ENCODE results near the gene ROMO1.
A peak's percentile ranks its signal among the peaks of the same experiment; 100 is the strongest.
"Not testable (repeated sequence)": the region's sequence is repeated elsewhere in the genome, so short reads cannot be mapped to it uniquely, and the experiment has no call there.

The ROMO1 gene

DNA sequence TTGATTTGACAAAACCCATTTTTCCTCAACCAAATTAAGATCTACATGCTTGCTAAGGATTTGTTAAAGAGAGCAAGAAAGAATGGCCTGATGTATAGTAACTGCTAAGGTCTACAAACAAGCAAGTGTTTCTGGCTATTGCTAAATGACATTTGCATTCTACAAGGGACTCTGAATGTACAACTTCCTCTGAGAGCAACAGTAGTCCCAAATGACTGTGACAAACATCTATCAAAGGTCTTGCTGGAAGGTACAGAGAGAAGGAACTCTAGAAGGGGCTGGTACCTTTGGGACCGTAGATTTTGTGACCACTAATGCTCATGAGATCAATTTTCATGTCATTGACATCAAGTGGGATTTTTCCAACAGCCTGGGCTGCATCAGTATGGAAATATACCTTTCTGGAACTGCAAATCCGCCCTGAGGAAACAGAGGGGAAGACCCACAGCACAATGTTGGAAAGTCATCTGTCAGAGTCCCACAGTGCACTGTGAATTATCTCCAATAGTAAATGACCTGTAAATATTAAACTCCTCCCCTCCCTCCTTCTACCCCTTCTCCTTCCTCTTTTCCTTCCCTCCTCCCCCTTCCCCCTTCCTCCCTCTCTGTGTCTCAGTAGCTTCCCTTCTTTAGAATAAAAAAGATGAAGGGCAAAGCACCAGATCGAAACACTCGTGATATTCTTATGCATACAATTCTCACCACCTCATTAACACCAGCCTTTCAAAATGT lies 18.6 kb upstream of the ROMO1 start:
- Histone ChIP-seq H3K18ac (ENCODE audit: low read depth in 1 of 2, low read length in 2 of 2) (no peak overlapping the region), H3K4me2 (ENCODE audit: low read length, poor library complexity, severe bottlenecking) (no peak overlapping the region), H3K14ac (ENCODE audit: low read length in 2 of 2) (no peak overlapping the region), H2BK12ac (ENCODE audit: low read length in 2 of 2) (no peak overlapping the region), H4K91ac (ENCODE audit: low read length) (no peak overlapping the region), H3K27ac (ENCODE audit: low read length, poor library complexity, severe bottlenecking) (no peak overlapping the region), H2BK120ac (ENCODE audit: low read depth, low read length) (no peak overlapping the region), H2BK15ac (ENCODE audit: low read depth, poor library complexity, severe bottlenecking) (no peak overlapping the region), H3K36me3 (ENCODE audit: control insufficient read depth in 1 of 2, insufficient read depth in 2 of 2, low read depth in 1 of 2, low read length in 2 of 2) (peaks cover 14 to 41% of the 10 kb centered on the region in 2 experiments), H2AFZ (ENCODE audit: low read depth, low read length) (no peak overlapping the region), H2AK5ac (ENCODE audit: low read length, severe bottlenecking) (no peak overlapping the region), H3K4ac (ENCODE audit: low read depth in 1 of 2, low read length in 2 of 2) (no peak overlapping the region), H3K4me3 (ENCODE audit: insufficient read depth in 1 of 2, low read depth in 1 of 2, low read length in 2 of 2) (no peak overlapping the region), H3K79me1 (replicated peaks; ENCODE audit: low read length, poor library complexity, severe bottlenecking) (peaks cover 3% of the 10 kb centered on the region), H3K27me3 (ENCODE audit: control insufficient read depth in 1 of 2, insufficient read depth in 1 of 2, low read length in 2 of 2) (no peaks in the 10 kb centered on the region), H3K9me3 (ENCODE audit: control insufficient read depth, low read length) (no peaks in the 10 kb centered on the region), H2BK5ac (ENCODE audit: low read depth, low read length, poor library complexity, severe bottlenecking) (no peak overlapping the region), H3K4me1 (ENCODE audit: control insufficient read depth, insufficient read depth, low read depth, low read length) (no peaks in the 10 kb centered on the region), H3K9ac (ENCODE audit: low read length) (no peak overlapping the region), H4K8ac (ENCODE audit: low read length) (no peak overlapping the region), H3K23ac (ENCODE audit: low read length in 2 of 2) (no peak overlapping the region)
- 90% methylated on average over 4 of the region's 4 CpGs for WGBS
- no peak for DNase-seq

DNA sequence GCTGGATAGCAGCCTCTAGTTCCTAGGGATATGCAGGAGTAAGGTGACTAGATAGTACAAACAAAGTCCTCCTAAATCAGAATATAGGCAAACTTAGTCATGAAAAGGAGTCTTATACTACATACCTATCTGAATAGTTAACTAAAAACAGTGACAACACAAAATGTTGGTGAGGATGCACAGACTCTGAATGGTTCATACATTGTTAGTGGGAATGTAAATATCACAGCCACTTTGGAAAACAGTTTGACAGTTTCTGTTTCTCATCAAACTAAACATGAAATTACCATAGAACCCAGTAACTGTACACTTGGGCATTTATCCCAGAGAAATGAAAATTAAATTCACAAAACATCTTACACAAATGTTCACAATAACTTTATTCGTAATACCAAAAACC lies 17.2 kb upstream of the ROMO1 start:
- whole genome bisulfite sequencing, result 100% methylated on average over 1 of the region's 1 CpG
- Histone ChIP-seq H2AK5ac (ENCODE audit: low read length, severe bottlenecking) (no peak overlapping the region), H2BK120ac (ENCODE audit: low read depth, low read length) (no peak overlapping the region), H2AFZ (ENCODE audit: low read depth, low read length) (no peak overlapping the region), H3K79me1 (replicated peaks; ENCODE audit: low read length, poor library complexity, severe bottlenecking) (peaks cover 3% of the 10 kb centered on the region), H3K36me3 (ENCODE audit: control insufficient read depth in 1 of 2, insufficient read depth in 2 of 2, low read depth in 1 of 2, low read length in 2 of 2) (peaks cover 19 to 47% of the 10 kb centered on the region in 2 experiments), H4K8ac (ENCODE audit: low read length) (no peak overlapping the region), H3K4ac (ENCODE audit: low read depth in 1 of 2, low read length in 2 of 2) (no peak overlapping the region), H2BK12ac (ENCODE audit: low read length in 2 of 2) (no peak overlapping the region), H2BK15ac (ENCODE audit: low read depth, poor library complexity, severe bottlenecking) (no peak overlapping the region), H3K4me2 (ENCODE audit: low read length, poor library complexity, severe bottlenecking) (no peak overlapping the region), H4K91ac (ENCODE audit: low read length) (no peak overlapping the region), H3K27me3 (ENCODE audit: control insufficient read depth in 1 of 2, insufficient read depth in 1 of 2, low read length in 2 of 2) (no peaks in the 10 kb centered on the region), H3K4me1 (ENCODE audit: control insufficient read depth, insufficient read depth, low read depth, low read length) (no peaks in the 10 kb centered on the region), H3K18ac (ENCODE audit: low read depth in 1 of 2, low read length in 2 of 2) (no peak overlapping the region), H3K9me3 (ENCODE audit: control insufficient read depth, low read length) (no peaks in the 10 kb centered on the region), H3K9ac (ENCODE audit: low read length) (no peak overlapping the region), H3K4me3 (ENCODE audit: insufficient read depth in 1 of 2, low read depth in 1 of 2, low read length in 2 of 2) (no peak overlapping the region), H3K27ac (ENCODE audit: low read length, poor library complexity, severe bottlenecking) (no peak overlapping the region), H3K14ac (ENCODE audit: low read length in 2 of 2) (no peak overlapping the region), H3K23ac (ENCODE audit: low read length in 2 of 2) (no peak overlapping the region), H2BK5ac (ENCODE audit: low read depth, low read length, poor library complexity, severe bottlenecking) (no peak overlapping the region)
- DNase-seq, result peak; percentile 18

- not testable (repeated sequence) for H3K9me3 ChIP-seq (ENCODE audit: control insufficient read depth, low read length); H3K27me3 ChIP-seq (ENCODE audit: control insufficient read depth in 1 of 2, insufficient read depth in 1 of 2, low read length in 2 of 2); H3K4me1 ChIP-seq (ENCODE audit: control insufficient read depth, insufficient read depth, low read depth, low read length); H2AFZ ChIP-seq (ENCODE audit: low read depth, low read length); H3K79me1 ChIP-seq (replicated peaks; ENCODE audit: low read length, poor library complexity, severe bottlenecking); H2BK15ac ChIP-seq (ENCODE audit: low read depth, poor library complexity, severe bottlenecking); DNase-seq; H3K18ac ChIP-seq (ENCODE audit: low read depth in 1 of 2, low read length in 2 of 2); H3K4ac ChIP-seq (ENCODE audit: low read depth in 1 of 2, low read length in 2 of 2); H2AK5ac ChIP-seq (ENCODE audit: low read length, severe bottlenecking); H2BK120ac ChIP-seq (ENCODE audit: low read depth, low read length); H3K27ac ChIP-seq (ENCODE audit: low read length, poor library complexity, severe bottlenecking); H4K8ac ChIP-seq (ENCODE audit: low read length); H4K91ac ChIP-seq (ENCODE audit: low read length); H2BK5ac ChIP-seq (ENCODE audit: low read depth, low read length, poor library complexity, severe bottlenecking); H3K14ac ChIP-seq (ENCODE audit: low read length in 2 of 2); H3K4me3 ChIP-seq (ENCODE audit: insufficient read depth in 1 of 2, low read depth in 1 of 2, low read length in 2 of 2); H3K9ac ChIP-seq (ENCODE audit: low read length); H3K23ac ChIP-seq (ENCODE audit: low read length in 2 of 2); H2BK12ac ChIP-seq (ENCODE audit: low read length in 2 of 2); H3K4me2 ChIP-seq (ENCODE audit: low read length, poor library complexity, severe bottlenecking)
- H3K36me3 ChIP-seq (ENCODE audit: control insufficient read depth in 1 of 2, insufficient read depth in 2 of 2, low read depth in 1 of 2, low read length in 2 of 2), result peaks cover 32 to 50% of the 10 kb centered on the region in 2 experiments
- WGBS, result 95% methylated on average over 9 of the region's 9 CpGs
These were observed 13.8 kb upstream of the ROMO1 start for GRCh38 chr20:35685368-35685767.

- H3K9me3 ChIP-seq (ENCODE audit: control insufficient read depth, low read length); H2AK5ac ChIP-seq (ENCODE audit: low read length, severe bottlenecking); H3K23ac ChIP-seq (ENCODE audit: low read length in 2 of 2); H3K4me3 ChIP-seq (ENCODE audit: insufficient read depth in 1 of 2, low read depth in 1 of 2, low read length in 2 of 2); H3K27me3 ChIP-seq (ENCODE audit: control insufficient read depth in 1 of 2, insufficient read depth in 1 of 2, low read length in 2 of 2); H2BK12ac ChIP-seq (ENCODE audit: low read length in 2 of 2); H2BK120ac ChIP-seq (ENCODE audit: low read depth, low read length); H4K8ac ChIP-seq (ENCODE audit: low read length); H4K91ac ChIP-seq (ENCODE audit: low read length); H3K79me1 ChIP-seq (replicated peaks; ENCODE audit: low read length, poor library complexity, severe bottlenecking); H3K18ac ChIP-seq (ENCODE audit: low read depth in 1 of 2, low read length in 2 of 2); H3K4ac ChIP-seq (ENCODE audit: low read depth in 1 of 2, low read length in 2 of 2); H2AFZ ChIP-seq (ENCODE audit: low read depth, low read length); H2BK5ac ChIP-seq (ENCODE audit: low read depth, low read length, poor library complexity, severe bottlenecking); DNase-seq; H2BK15ac ChIP-seq (ENCODE audit: low read depth, poor library complexity, severe bottlenecking); H3K4me2 ChIP-seq (ENCODE audit: low read length, poor library complexity, severe bottlenecking); H3K4me1 ChIP-seq (ENCODE audit: control insufficient read depth, insufficient read depth, low read depth, low read length); H3K14ac ChIP-seq (ENCODE audit: low read length in 2 of 2); H3K9ac ChIP-seq (ENCODE audit: low read length); H3K27ac ChIP-seq (ENCODE audit: low read length, poor library complexity, severe bottlenecking): not testable (repeated sequence)
- WGBS, result 89% methylated on average over 11 of the region's 11 CpGs
- H3K36me3 ChIP-seq (ENCODE audit: control insufficient read depth in 1 of 2, insufficient read depth in 2 of 2, low read depth in 1 of 2, low read length in 2 of 2), result peaks cover 38 to 45% of the 10 kb centered on the region in 2 experiments
These were observed 12.3 kb upstream of the ROMO1 start for GRCh38 chr20:35686872-35687271.
